ENCODE measurements around the gene ZC3H14.

GRCh38 chr14:88553886-88554456, 8.9 kb upstream of the ZC3H14 start:
- TF ChIP-seq, protein P1, sequence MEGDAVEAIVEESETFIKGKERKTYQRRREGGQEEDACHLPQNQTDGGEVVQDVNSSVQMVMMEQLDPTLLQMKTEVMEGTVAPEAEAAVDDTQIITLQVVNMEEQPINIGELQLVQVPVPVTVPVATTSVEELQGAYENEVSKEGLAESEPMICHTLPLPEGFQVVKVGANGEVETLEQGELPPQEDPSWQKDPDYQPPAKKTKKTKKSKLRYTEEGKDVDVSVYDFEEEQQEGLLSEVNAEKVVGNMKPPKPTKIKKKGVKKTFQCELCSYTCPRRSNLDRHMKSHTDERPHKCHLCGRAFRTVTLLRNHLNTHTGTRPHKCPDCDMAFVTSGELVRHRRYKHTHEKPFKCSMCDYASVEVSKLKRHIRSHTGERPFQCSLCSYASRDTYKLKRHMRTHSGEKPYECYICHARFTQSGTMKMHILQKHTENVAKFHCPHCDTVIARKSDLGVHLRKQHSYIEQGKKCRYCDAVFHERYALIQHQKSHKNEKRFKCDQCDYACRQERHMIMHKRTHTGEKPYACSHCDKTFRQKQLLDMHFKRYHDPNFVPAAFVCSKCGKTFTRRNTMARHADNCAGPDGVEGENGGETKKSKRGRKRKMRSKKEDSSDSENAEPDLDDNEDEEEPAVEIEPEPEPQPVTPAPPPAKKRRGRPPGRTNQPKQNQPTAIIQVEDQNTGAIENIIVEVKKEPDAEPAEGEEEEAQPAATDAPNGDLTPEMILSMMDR (IDR thresholded peaks at IDR 0.05) = no peak
- TF ChIP-seq POLR2A (IDR thresholded peaks at IDR 0.05) = peak in 2 of 3 donors; percentile 17 to 18

Data from body of pancreas (tissue), 4 donors.